ENCODE data around the gene STIMATE. TPM values are rescaled to one million over a fixed set of nuclear protein-coding genes. Genes with fewer than 3 reads are reported as not detected.

The STIMATE gene
- polyA plus RNA-seq, 1 donor from 2014 or later: 14.6 TPM

GRCh38 chr3:52880047-52880446 is 17.3 kb downstream of the STIMATE start:
- peaks cover 3% of the 10 kb centered on the region for H3K36me3 ChIP-seq (ENCODE audit: insufficient read depth, low read length)
- no peaks in the 10 kb centered on the region for H4K20me1 ChIP-seq (ENCODE audit: insufficient read depth)
- H3K27me3 ChIP-seq (ENCODE audit: insufficient read depth, low read depth, low read length): no peaks in the 10 kb centered on the region
- no peaks in the 10 kb centered on the region for H3K9me2 ChIP-seq (ENCODE audit: insufficient read depth, low read length)
- no peak overlapping the region for H3K4me2 ChIP-seq (ENCODE audit: low read length)
- no peaks in the 10 kb centered on the region for H3F3A ChIP-seq (ENCODE audit: insufficient read depth, low read length, poor library complexity, severe bottlenecking)
- no peaks in the 10 kb centered on the region for H3K79me2 ChIP-seq (replicated peaks; ENCODE audit: insufficient read depth, low read length)
- no peak overlapping the region for H3K4me3 ChIP-seq (ENCODE audit: low read length)
- no peak overlapping the region for H2AFZ ChIP-seq (ENCODE audit: low read depth, low read length)
- no peak overlapping the region for H3K9ac ChIP-seq (ENCODE audit: low read length)
- TF ChIP-seq POLR2AphosphoS5 (IDR thresholded peaks at IDR 0.05) (no peak), REST (IDR thresholded peaks at IDR 0.05; ENCODE audit: borderline replicate concordance) (no peak)
- no peaks in the 10 kb centered on the region for H3K9me3 ChIP-seq (ENCODE audit: low read length)
- H3K27ac ChIP-seq (ENCODE audit: low read length): no peak overlapping the region

DNA sequence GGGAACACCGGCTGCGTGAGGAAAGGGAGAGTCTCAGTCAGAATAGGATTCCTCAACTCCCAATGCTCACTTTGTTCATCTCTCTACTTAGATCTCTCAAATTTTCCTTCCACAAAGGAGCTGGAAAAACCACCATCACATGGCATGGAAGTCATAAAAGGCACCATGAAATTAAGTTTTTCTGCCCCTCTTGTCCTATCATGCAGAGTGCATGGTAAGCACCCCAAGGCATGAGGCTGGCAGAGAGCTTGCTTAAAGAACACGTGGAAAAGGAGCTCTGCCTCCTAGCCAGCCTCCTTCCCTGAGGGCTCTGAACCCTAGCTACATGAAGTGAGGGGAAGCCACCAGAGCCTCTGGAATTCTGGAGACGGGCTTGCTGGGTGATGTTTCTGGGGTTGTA is 17.8 kb downstream of the STIMATE start:
- Histone ChIP-seq H4K20me1 (ENCODE audit: insufficient read depth) (no peaks in the 10 kb centered on the region), H3K27me3 (ENCODE audit: insufficient read depth, low read depth, low read length) (no peaks in the 10 kb centered on the region), H3K27ac (ENCODE audit: low read length) (no peak overlapping the region), H3K79me2 (replicated peaks; ENCODE audit: insufficient read depth, low read length) (no peaks in the 10 kb centered on the region), H3K9me2 (ENCODE audit: insufficient read depth, low read length) (no peaks in the 10 kb centered on the region), H3K4me2 (ENCODE audit: low read length) (no peak overlapping the region), H3K4me3 (ENCODE audit: low read length) (no peak overlapping the region), H3F3A (ENCODE audit: insufficient read depth, low read length, poor library complexity, severe bottlenecking) (no peaks in the 10 kb centered on the region), H2AFZ (ENCODE audit: low read depth, low read length) (no peak overlapping the region), H3K36me3 (ENCODE audit: insufficient read depth, low read length) (peaks cover 2% of the 10 kb centered on the region), H3K9ac (ENCODE audit: low read length) (no peak overlapping the region), H3K9me3 (ENCODE audit: low read length) (no peaks in the 10 kb centered on the region)
- no peak for TF ChIP-seq SMC3 (conservative IDR thresholded peaks at IDR 0.05; ENCODE audit: poor library complexity)
- TF ChIP-seq MXI1 (conservative IDR thresholded peaks at IDR 0.05; ENCODE audit: poor library complexity, severe bottlenecking): no peak
- no peak for TF ChIP-seq POLR2AphosphoS5 (IDR thresholded peaks at IDR 0.05)
- TF ChIP-seq CTCF (IDR thresholded peaks at IDR 0.05; ENCODE audit: poor library complexity, severe bottlenecking): no peak
- no peak for TF ChIP-seq REST (IDR thresholded peaks at IDR 0.05; ENCODE audit: borderline replicate concordance)
- TF ChIP-seq EZH2 (IDR thresholded peaks at IDR 0.05; ENCODE audit: borderline replicate concordance, insufficient read depth, low read length, poor library complexity, severe bottlenecking): no peak
- TF ChIP-seq RAD21 (conservative IDR thresholded peaks at IDR 0.05): no peak
- TF ChIP-seq TAF1 (IDR thresholded peaks at IDR 0.05; ENCODE audit: low read depth): no peak
- no peak for TF ChIP-seq EP300 (conservative IDR thresholded peaks at IDR 0.05; ENCODE audit: poor library complexity, severe bottlenecking)

Measured in neural cell (in vitro differentiated cells).